Stimulated activated CD8-positive, alpha-beta memory T cell treated with anti-CD3 and anti-CD28 coated beads, Interleukin-15, amount 100 ng/mL, for 48 hours (primary cell): ENCODE measurements around the gene CLIC5.

Experiments used
- DNase-seq, 2 donors: peaks; one replicate each; pipeline ENCODE4 v3.0.0-alpha.2; 2020; ENCODE audit warnings: low read depth in 2 of 2

Gene CLIC5

GRCh38 chr6:45965007-45965406 lies 50.7 kb downstream of the CLIC5 start:
- no peak for DNase-seq

GRCh38 chr6:45964300-45964699 lies 51.4 kb downstream of the CLIC5 start:
- no peak for DNase-seq

DNA sequence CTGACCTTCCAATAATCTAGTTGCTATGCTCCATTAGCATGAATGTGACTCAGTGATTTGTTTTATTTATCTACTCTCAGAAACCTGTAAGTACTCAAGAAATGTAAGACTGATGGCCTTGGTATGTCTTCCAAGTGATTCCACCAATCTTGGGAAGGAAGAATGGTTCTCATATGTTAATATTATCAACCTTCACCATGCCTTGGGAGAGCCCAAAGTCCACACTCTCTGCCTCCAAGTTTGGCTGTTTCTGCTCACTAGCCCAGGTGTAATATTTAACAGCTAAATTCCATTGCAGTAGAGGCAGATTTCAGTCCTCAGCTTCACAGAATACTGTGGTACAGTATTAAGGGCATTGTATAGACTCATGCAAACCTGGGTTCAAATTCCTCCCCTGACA lies 51.8 kb downstream of the CLIC5 start:
- DNase-seq: no peak

- DNase-seq: no peak
Measured at GRCh38 chr6:45961125-45961524, 54.5 kb downstream of the CLIC5 start.

- DNase-seq: no peak
Measured at GRCh38 chr6:45959534-45960145, 56.0 kb downstream of the CLIC5 start.

- DNase-seq: no peak
Measured at GRCh38 chr6:45956663-45957062, 59.0 kb downstream of the CLIC5 start.

- no peak for DNase-seq
Measured at GRCh38 chr6:45956176-45956575, 59.5 kb downstream of the CLIC5 start.

DNA sequence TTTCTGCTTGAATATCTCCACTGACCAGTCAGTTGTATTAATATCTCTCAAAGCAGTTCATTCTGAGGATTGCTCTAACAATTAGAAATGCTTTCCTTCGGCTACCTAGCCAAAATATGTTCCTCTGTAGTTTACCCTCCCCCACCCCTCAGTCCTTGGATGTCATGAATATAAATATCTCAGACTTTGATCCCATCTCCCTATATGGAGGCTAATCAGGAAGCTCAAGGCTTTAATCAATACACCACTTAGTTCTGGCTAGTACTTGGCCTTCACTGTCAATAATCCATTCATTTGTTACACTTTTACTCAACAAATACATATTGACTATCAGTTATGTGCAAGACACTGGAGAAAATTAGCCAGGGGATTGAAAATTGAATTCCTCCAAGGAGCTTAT lies 60.1 kb downstream of the CLIC5 start:
- no peak for DNase-seq

DNA sequence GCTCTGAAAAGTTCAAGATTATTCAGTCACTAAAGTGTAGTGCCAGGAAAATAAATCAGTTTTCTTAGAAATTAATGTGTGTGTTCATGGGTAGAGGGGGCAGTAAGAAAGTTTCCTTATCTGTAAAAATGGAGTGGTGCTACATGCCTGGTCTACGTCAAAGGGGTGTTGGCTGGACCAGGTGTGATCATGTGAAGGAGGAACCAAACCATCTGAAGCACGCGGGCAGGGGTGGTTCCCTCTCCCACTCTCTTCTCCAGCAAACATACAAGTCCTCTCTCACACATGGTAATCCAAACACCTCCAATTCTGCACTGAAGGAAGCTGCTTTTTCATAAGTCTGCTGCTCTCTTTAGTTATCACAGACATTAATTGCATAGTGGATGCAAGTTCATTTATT lies 63.1 kb downstream of the CLIC5 start:
- no peak for DNase-seq

DNA sequence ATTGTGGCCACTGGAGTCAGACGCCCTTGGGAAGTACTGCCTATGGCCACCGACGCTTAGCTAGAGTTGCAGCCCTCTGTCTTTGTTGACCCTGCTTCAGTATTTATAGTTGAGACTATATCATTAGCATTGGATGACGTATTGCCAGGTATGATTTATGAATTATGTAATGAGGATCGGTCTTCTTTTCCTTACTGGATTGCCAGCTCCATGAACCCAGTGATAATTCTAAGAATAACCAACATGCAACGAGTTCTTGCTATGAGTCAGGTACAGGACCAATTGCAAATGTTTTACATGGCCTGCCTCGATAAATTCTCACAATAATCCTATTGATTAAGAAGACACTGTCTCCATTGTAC lies 63.5 kb downstream of the CLIC5 start:
- DNase-seq: no peak

- no peak for DNase-seq
Measured at GRCh38 chr6:45951321-45952167, 64.1 kb downstream of the CLIC5 start.

- no peak for DNase-seq
Measured at GRCh38 chr6:45949256-45949655, 66.4 kb downstream of the CLIC5 start.

- no peak for DNase-seq
Measured at GRCh38 chr6:45947807-45948206, 67.9 kb downstream of the CLIC5 start.

- no peak for DNase-seq
Measured at GRCh38 chr6:45946887-45947286, 68.8 kb downstream of the CLIC5 start.

- no peak for DNase-seq
Measured at GRCh38 chr6:45946352-45946751, 69.3 kb downstream of the CLIC5 start.

GRCh38 chr6:45942953-45943352 lies 72.7 kb downstream of the CLIC5 start:
- DNase-seq: no peak

GRCh38 chr6:45933855-45934254 lies 81.8 kb downstream of the CLIC5 start:
- DNase-seq: no peak

GRCh38 chr6:45931232-45931631 lies 84.4 kb downstream of the CLIC5 start:
- no peak for DNase-seq

GRCh38 chr6:45930420-45931040 lies 85.1 kb downstream of the CLIC5 start:
- peak in 1 of 2 donors; percentile 19 for DNase-seq

- no peak for DNase-seq
Measured at GRCh38 chr6:45929421-45930361, 86.0 kb downstream of the CLIC5 start.

DNA sequence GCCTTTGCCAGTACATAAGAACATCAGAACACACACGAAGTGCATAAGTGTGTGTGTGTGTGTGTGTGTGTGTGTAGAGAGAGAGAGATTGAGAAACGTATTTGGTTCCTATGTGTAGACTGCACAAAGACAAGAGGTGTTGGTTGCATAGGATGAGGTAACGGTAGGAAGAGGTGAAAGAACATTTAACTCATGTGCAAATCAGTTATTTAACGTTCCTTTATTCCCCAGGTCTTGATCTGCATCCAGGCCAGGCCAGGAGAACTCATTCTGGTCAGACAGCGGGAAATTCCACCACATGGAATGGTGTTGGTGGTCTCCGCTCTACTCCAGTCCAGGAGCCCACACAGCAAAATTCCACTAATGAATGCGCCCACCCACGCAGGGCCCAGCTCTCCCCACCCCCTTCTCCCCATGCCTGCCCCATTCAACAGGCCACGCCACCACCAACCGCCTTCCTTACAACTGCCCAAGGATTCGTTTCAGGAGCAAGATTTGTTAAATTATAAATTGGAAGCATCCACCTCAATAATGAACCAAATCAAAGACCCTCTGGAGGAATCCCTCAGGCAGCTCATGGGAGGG lies 86.8 kb downstream of the CLIC5 start:
- DNase-seq: no peak
